Ishikawa (cell line): ENCODE results near the gene COPS2.

Experiments used
- REST ChIP-seq: IDR thresholded peaks from 2 replicates; pipeline ENCODE4 v1.6.1; 2012; ENCODE audit warnings: low read depth, mild to moderate bottlenecking
- TAF1 ChIP-seq: IDR thresholded peaks from 2 replicates; pipeline ENCODE4 v1.6.1; 2012; ENCODE audit warnings: low read depth, mild to moderate bottlenecking

GRCh38 chr15:49093252-49094105 is 61.9 kb downstream of the COPS2 start:
- no peak for TF ChIP-seq TAF1
- TF ChIP-seq REST, result no peak
